Daoy (cell line): ENCODE data around the gene SVIL. TPM values are rescaled to one million over a fixed set of nuclear protein-coding genes. Genes with fewer than 3 reads are reported as not detected.

Source experiments
- DNase-seq: peaks from one replicate; pipeline ENCODE4 v3.0.0-alpha.2; 2015; ENCODE audit warnings: low read depth
- total RNA-seq: library from RNA; depleted of rRNA; stranded (reverse); fragments of >200 nt; shearing (Covaris generic); gene quantifications from 2 replicates; pipeline ENCODE4 v1.2.3, GENCODE V29; 2014; rRNA removed

The SVIL gene
- total RNA-seq = 15.3 and 22.9 TPM in 2 replicates

DNA sequence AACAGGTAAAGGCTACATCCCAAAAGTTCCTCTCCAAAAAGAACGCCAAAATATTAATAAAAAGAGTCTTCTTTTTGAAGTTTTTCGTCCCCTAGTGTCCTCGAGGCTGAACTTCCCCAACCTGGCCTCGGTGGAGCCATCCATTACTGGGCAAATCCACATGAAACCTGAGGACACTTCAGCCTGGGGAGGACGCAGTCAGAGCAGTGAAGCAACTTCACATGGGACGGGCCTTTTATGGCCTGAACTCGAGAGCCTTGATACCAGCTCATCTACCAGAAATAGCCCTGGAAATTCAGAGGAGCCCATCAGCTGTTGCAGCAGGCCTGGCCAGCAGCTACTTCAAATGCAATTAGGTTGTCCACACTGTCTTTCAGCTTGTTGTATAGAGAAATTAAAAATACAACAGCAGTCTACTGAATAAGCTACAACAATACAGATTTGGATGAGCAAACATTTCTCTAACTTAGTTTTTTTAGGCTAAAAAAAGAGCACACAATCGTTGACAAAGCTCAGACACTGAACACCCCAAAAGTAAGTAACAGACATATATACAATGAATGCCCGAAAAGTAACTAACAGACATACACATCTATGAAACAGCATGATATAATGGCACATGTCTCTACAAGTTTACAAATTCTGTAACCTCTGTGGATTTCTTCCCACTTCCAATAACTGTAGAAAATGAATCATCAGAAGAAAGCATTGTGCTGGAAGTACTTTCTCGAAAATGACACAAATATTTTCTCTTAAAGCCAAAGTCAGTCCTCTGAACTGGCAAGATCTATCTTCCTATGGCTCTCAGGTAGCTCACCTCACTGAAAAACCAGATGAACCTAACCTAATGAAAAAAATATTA, at the start of gene SVIL:
Gene SVIL (minus strand): TSS at position 208 of the 862 bp plus-strand sequence. CDS start 79,913 bp downstream, outside the sequence.
- peak; percentile 75 for DNase-seq

DNA sequence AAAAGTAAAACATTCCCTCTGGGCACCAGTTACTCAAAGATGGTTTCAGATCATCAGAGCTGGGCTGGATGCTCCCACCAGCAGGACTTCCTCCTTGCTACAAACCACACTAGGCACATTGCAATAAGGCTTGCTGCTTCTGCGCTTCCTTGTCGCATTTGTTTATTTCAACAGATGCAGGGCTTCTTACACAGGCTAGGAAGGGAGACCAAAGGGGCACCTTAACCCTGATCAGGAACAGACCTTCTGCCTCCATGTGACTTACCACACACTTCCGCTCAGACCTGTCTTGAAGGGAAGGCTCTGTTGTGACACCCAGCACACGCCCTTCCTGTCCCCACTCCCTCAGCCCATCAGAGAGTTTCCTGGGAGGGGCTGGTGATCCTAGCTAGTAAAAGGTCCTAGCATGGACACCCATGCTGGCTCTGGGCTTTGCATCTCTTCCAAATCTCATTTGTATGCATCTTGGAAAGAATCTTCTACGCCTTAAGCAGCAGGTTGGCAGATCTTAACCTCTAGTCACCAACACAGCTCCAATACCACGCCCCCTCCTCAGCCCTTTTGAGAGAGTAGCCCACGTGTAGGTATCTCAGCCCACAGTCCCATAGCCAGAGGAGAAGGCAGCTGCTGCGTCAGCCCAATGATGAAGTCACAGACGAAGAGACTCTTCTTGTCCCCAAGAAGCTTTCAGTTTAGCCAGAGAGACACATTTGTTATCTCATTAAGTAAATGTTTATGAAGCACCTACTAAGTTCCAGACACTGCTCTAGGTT, 47.1 kb upstream of the SVIL start:
- no peak for DNase-seq

- DNase-seq = no peak
Observed at GRCh38 chr10:29680091-29680490, 45.3 kb upstream of the SVIL start.

DNA sequence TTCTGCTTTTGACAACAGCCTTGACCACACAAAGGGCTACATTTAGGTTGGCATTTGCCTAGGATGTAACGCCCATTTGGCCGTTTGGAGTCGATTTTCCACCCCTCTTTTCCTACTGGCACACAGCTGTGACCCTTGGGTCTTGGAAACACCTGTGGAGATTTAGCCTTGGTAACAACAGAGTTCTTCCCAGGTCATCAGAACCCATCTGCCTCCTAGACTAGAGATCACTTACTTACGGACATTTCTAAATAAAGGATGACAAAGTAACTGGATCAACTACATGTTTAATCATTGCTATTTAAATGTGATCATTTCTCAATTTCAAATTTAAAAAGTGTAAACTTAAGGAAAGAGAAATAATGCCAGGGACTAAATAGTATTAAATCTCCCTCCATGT, 42.0 kb upstream of the SVIL start:
- no peak for DNase-seq

- no peak for DNase-seq
Observed at GRCh38 chr10:29675984-29676383, 41.2 kb upstream of the SVIL start.

DNA sequence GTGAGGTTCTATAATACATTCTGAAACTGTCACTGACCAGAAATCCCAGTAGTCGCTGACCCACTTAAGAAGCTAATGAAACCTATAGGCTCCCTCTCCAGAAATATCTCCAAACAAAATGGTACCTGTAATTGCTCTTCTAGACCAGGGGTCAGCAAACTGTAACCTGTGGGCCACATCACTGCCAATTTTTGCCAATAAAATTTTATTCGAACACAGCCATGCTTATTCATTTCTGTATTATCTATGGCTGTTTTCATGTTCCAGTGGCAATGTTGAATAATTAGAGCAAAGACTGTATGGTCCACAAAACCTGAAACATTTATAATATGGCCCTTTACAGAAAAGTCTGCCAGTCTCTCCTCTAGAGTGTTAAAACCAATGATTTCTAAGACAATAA, 37.2 kb upstream of the SVIL start:
- DNase-seq = no peak

DNA sequence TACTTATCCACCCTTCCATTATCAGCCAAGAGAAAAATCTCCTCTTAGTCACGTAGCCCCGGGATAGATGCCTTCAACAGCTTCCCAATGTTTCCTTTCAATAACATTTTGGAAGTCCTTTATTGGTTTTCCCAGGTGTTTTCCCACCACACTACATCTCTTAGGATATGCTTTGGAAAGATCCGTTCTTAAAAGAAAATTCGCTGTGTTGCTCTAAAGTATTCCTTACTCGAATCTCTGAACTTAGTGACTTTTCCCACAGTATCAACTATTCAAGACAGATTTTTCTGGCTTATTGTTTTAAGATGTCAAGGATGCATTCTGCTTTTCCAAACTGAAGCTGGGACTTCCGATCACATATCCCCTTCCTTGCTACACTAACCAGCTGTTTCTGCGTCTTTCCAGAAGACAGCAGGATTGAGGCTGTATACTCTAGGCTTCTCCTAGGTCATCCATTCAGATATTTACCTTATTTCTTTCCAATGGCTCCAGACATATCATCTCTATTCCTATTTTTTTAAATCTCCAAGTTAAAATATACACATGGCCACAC, 36.5 kb upstream of the SVIL start:
- DNase-seq = no peak

DNA sequence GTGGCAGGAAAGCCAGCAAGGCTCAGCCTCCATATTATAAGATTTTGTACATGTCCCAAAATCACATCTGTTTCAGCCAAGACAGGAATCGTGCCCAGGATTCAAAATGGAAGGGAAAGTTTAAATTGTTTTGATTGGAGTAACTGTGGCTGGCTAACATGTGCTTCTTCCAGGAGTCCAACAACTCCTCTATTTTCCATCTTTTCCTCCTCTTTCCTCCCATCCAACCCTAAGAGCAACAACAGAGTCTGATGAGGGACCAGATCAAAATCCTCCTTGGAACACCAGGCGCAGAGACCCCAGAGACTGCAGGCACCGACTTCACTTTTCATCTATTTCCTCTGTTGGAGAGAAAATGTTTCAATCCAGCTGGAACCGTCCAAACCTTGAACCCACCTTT, 36.0 kb upstream of the SVIL start:
- DNase-seq = no peak

GRCh38 chr10:29669149-29669548, 34.4 kb upstream of the SVIL start:
- DNase-seq = peak; percentile 57

DNA sequence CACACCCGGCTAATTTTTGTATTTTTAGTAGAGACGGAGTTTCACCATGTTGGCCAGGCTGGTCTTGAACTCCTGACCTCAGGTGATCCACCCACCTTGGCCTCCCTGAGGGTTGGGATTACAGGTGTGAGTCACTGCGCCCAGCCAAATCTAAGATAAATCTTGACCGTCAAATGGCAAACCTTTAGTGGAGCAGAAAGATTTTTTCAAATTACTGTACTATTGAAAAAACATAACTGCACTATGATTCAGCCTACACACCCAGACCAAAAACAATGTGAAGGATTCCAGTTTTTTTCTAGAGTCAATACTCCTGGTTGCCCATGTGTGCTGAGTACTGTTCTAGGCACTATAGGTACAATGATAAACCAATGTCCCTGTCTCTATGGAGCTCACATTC, 33.9 kb upstream of the SVIL start:
- peak; percentile 67 for DNase-seq

DNA sequence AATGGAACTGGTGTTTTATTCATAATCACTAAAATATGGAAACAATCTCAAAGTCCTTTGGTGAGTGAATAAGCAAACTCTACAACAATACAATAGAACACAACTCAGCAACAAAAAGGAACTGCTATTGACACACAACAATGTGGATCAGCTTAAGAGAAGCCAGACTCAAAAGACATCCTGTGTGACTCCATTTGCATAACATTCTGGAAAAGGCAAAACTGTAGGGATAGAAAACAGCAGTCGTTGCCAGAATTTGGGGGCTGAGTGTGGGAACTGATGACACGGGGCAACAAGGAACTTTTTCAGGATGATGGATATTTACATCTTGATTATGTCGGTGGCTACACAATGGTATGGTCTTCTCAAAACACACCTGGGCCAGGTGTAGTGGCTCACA, 32.4 kb upstream of the SVIL start:
- DNase-seq = no peak

- no peak for DNase-seq
Observed at GRCh38 chr10:29666201-29666600, 31.4 kb upstream of the SVIL start.

GRCh38 chr10:29663718-29664117, 28.9 kb upstream of the SVIL start:
- DNase-seq = no peak

GRCh38 chr10:29658984-29659965, 24.5 kb upstream of the SVIL start:
- peak; percentile 97 for DNase-seq

DNA sequence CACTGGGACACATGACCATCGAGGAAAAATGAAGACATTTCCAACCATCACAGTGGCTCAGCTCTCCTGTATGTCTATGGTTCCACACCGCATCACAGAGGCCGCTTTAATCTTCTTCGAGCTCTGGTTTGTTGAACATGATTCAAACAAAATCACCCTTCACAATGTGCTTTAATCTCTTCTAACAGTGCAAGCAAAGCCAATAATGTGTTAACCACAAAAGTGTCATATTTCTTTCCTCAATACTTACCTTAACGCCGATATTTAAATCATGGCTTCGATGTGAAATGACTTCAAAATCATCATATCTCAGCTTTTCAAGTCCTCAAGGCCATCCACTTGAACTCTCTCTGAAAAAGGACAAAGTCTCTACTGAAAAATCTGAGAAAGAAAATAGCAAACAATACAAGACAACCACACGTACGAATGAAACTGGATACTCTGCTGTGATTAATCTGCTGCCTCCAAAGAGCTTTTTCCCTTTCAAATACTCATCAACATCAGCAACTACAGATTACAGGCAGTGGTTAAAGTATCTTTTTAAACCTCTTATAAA, 23.0 kb upstream of the SVIL start:
- DNase-seq = peak; percentile 38

DNA sequence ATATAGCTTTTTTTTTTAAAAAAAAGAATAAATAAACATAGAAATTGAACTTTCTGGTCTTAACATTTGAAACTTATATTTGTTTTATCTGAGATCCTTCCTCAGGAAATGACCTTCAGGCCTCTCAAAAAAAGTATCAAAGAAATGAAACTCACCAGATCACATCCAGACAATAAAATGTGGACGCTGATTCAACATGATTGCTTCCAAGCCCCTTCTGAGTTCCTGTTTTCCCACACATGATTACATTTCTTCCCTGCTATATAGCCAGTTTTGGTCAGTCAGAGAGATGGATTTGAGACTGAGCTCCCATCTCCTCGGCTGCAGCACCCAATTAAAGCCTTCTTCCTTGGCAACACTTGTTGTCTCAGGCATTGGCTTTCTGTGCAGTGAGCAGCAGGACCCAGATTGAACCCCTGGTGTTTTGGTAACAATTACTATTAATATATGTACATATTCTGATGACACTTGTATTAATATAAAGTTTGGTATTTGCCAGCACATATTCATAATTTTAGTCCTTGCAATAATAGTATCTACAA, 21.8 kb upstream of the SVIL start:
- DNase-seq = no peak

DNA sequence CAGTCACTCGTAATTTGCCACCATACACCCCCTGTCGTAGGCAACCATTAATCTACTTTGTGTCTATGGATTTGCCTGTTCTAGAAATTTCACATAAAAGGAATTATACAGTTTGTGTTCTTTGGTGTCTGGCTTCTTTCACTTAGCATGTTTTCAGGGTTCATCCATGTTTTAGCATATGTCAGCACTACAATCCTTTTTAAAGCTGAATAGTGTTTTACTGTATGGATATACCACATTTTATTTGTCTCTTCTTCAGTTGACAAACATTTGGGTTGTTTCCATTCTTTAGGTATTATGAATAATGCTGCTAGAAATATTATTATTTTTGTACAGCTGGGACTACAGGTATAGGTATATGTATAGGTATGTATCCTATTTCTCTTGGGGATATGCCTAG, 17.4 kb upstream of the SVIL start:
- no peak for DNase-seq

- DNase-seq = no peak
Observed at GRCh38 chr10:29651767-29652166, 17.0 kb upstream of the SVIL start.

- DNase-seq = no peak
Observed at GRCh38 chr10:29650552-29650944, 15.8 kb upstream of the SVIL start.
